IMR-90 (cell line): ENCODE measurements around the gene ASIC2. TPM values are rescaled to one million over a fixed set of nuclear protein-coding genes. Genes with fewer than 3 reads are reported as not detected.

ENCODE experiments used
- ATAC-seq: fragments of 200-7000 bp; cut with Tn5 transposase; 2 replicates; pipeline ENCODE4 v1.9.1; 2020; ENCODE audit warnings: low read depth, mild to moderate bottlenecking, moderate library complexity
- BruUV-seq: library from RNA; stranded (reverse); fragments of 400-500 nt; replicated peaks from 2 replicates; lab custom pipeline; 2021; lab: Mats Ljungman, UMichigan
- CTCF ChIA-PET: fragments of 300-600 bp; formaldehyde crosslinking; extraction: SDS; loops from one replicate; lab custom pipeline; 2021; ENCODE audit warnings: antibody characterized with exemption; lab: Yijun Ruan, JAX
- POLR2A ChIA-PET: fragments of 300-600 bp; sonication (Branson Sonifier 250); formaldehyde crosslinking; loops from one replicate; lab custom pipeline; 2022; ENCODE audit warnings: antibody characterized with exemption; ENCODE audit not compliant: unreplicated experiment; lab: Charles Lee
- DNase-seq: peaks from one replicate; pipeline ENCODE4 v3.0.0; 2013
- H2AFZ ChIP-seq: replicated peaks from 2 replicates; pipeline ENCODE3; 2013; ENCODE audit warnings: low read length, mild to moderate bottlenecking; ENCODE audit not compliant: poor library complexity
- H2AK5ac ChIP-seq: 2 replicates; pipeline ENCODE4 v1.6.1; 2013; ENCODE audit warnings: low read depth, low read length, inconsistent platforms
- H2AK9ac ChIP-seq: replicated peaks from 2 replicates; pipeline ENCODE3; 2013; ENCODE audit warnings: mild to moderate bottlenecking, low read depth, low read length, moderate library complexity; ENCODE audit not compliant: poor library complexity
- H2BK120ac ChIP-seq: 2 replicates; pipeline ENCODE4 v1.6.1; 2013; ENCODE audit warnings: low read depth, low read length, inconsistent platforms
- H2BK15ac ChIP-seq: 3 replicates; pipeline ENCODE4 v1.6.1; 2013; ENCODE audit warnings: low read depth, low read length, inconsistent platforms
- H2BK20ac ChIP-seq: 2 replicates; pipeline ENCODE4 v1.6.1; 2013; ENCODE audit warnings: low read depth, mild to moderate bottlenecking, inconsistent platforms, low read length, moderate library complexity
- H2BK5ac ChIP-seq: 2 replicates; pipeline ENCODE4 v1.6.1; 2013; ENCODE audit warnings: mild to moderate bottlenecking, low read depth, low read length, inconsistent platforms; ENCODE audit not compliant: poor library complexity, severe bottlenecking
- H3K14ac ChIP-seq: replicated peaks from 2 replicates; pipeline ENCODE4 v1.6.1; 2013; ENCODE audit warnings: low read depth, low read length, inconsistent platforms
- H3K18ac ChIP-seq: 2 replicates; pipeline ENCODE4 v1.6.1; 2013; ENCODE audit warnings: low read depth, low read length, control low read depth
- H3K23ac ChIP-seq: 2 replicates; pipeline ENCODE4 v1.6.1; 2013; ENCODE audit warnings: low read depth, low read length, inconsistent platforms
- H3K27ac ChIP-seq: 2 replicates; pipeline ENCODE4 v1.5.1; 2013; ENCODE audit warnings: mild to moderate bottlenecking, control low read depth, low read length; ENCODE audit not compliant: insufficient read depth
- H3K27me3 ChIP-seq: 2 replicates; pipeline ENCODE4 v1.6.1; 2013; ENCODE audit warnings: low read length; ENCODE audit not compliant: control insufficient read depth, insufficient read depth
- H3K36me3 ChIP-seq: 2 replicates; pipeline ENCODE4 v1.6.1; 2013; ENCODE audit warnings: low read length, mixed read lengths; ENCODE audit not compliant: control insufficient read depth, insufficient read depth
- H3K4ac ChIP-seq: 2 replicates; pipeline ENCODE4 v1.6.1; 2013; ENCODE audit warnings: low read depth, low read length, inconsistent platforms
- H3K4me1 ChIP-seq: 2 replicates; pipeline ENCODE4 v1.6.1; 2013; ENCODE audit warnings: low read length, mixed read lengths; ENCODE audit not compliant: control insufficient read depth, insufficient read depth
- H3K4me2 ChIP-seq: 2 replicates; pipeline ENCODE4 v1.6.1; 2013; ENCODE audit warnings: low read depth, mild to moderate bottlenecking, control low read depth, low read length, moderate library complexity
- H3K4me3 ChIP-seq: 2 replicates; pipeline ENCODE4 v1.5.1; 2013; ENCODE audit warnings: low read depth, mild to moderate bottlenecking, control low read depth, low read length, moderate library complexity; ENCODE audit not compliant: insufficient read depth
- H3K56ac ChIP-seq: 2 replicates; pipeline ENCODE4 v1.6.1; 2013; ENCODE audit warnings: low read length, inconsistent platforms; ENCODE audit not compliant: insufficient read depth; ENCODE audit errors: extremely low read depth
- H3K79me1 ChIP-seq, 2 experiments: 2 replicates each; pipeline ENCODE4 v1.6.1; 2013; ENCODE audit warnings: low read length in 2 of 2, inconsistent platforms in 1 of 2, low read depth in 1 of 2
- H3K9ac ChIP-seq: 2 replicates; pipeline ENCODE4 v1.6.1; 2013; ENCODE audit warnings: low read depth, low read length, control low read depth
- H3K9me1 ChIP-seq: 2 replicates; pipeline ENCODE4 v1.6.1; 2013; ENCODE audit warnings: low read length, inconsistent platforms; ENCODE audit not compliant: insufficient read depth
- H3K9me3 ChIP-seq: 2 replicates; pipeline ENCODE4 v1.6.1; 2013; ENCODE audit warnings: low read length; ENCODE audit not compliant: control insufficient read depth, insufficient read depth
- H4K20me1 ChIP-seq: 2 replicates; pipeline ENCODE4 v1.6.1; 2013; ENCODE audit warnings: low read length, inconsistent platforms; ENCODE audit not compliant: insufficient read depth
- H4K5ac ChIP-seq: 2 replicates; pipeline ENCODE4 v1.6.1; 2013; ENCODE audit warnings: mild to moderate bottlenecking, low read depth, low read length, control low read depth
- H4K8ac ChIP-seq, 2 experiments: 2 replicates each; pipeline ENCODE4 v1.6.1; 2013; ENCODE audit warnings: low read depth in 2 of 2, low read length in 2 of 2, control low read depth in 1 of 2, inconsistent platforms in 1 of 2
- H4K91ac ChIP-seq: 2 replicates; pipeline ENCODE4 v1.6.1; 2013; ENCODE audit warnings: low read depth, low read length, inconsistent platforms; ENCODE audit not compliant: insufficient read depth
- BHLHE40 ChIP-seq: fragments of 150-350 bp; IDR thresholded peaks from 2 replicates; pipeline ENCODE4 v1.6.1; 2016; ENCODE audit warnings: mild to moderate bottlenecking, low read depth, low read length
- CEBPB ChIP-seq: IDR thresholded peaks from 2 replicates; pipeline ENCODE4 v1.6.1; 2012; ENCODE audit warnings: low read depth, low read length, improper control_type of control experiment
- CHD1 ChIP-seq: IDR thresholded peaks from 2 replicates; pipeline ENCODE4 v1.6.1; 2012; ENCODE audit warnings: low read depth, low read length, improper control_type of control experiment
- FOS ChIP-seq: fragments of 150-350 bp; IDR thresholded peaks from 2 replicates; pipeline ENCODE4 v1.6.1; 2016; ENCODE audit warnings: low read depth, low read length
- MAZ ChIP-seq: IDR thresholded peaks from 2 replicates; pipeline ENCODE4 v1.6.1; 2012; ENCODE audit warnings: low read depth, mild to moderate bottlenecking, low read length, improper control_type of control experiment, moderate library complexity, borderline replicate concordance
- MXI1 ChIP-seq: IDR thresholded peaks from 2 replicates; pipeline ENCODE4 v1.6.1; 2012; ENCODE audit warnings: low read depth, mild to moderate bottlenecking, low read length, moderate library complexity, borderline replicate concordance
- NFE2L2 ChIP-seq: fragments of 150-350 bp; IDR thresholded peaks from 2 replicates; pipeline ENCODE4 v1.6.1; 2016; ENCODE audit warnings: low read depth, mild to moderate bottlenecking, low read length
- POLR2A ChIP-seq: IDR thresholded peaks from 2 replicates; pipeline ENCODE4 v1.6.1; 2012; ENCODE audit warnings: mild to moderate bottlenecking, low read depth, low read length
- RAD21 ChIP-seq: IDR thresholded peaks from 2 replicates; pipeline ENCODE4 v1.6.1; 2012; ENCODE audit warnings: low read length, improper control_type of control experiment
- RCOR1 ChIP-seq: IDR thresholded peaks from 2 replicates; pipeline ENCODE4 v1.6.1; 2012; ENCODE audit warnings: mild to moderate bottlenecking, low read length, improper control_type of control experiment; ENCODE audit not compliant: insufficient replicate concordance
- SMC3 ChIP-seq: fragments of 150-350 bp; IDR thresholded peaks from 2 replicates; pipeline ENCODE4 v1.6.1; 2016; ENCODE audit warnings: low read depth, mild to moderate bottlenecking, antibody characterized with exemption, low read length, moderate library complexity
- WGBS, 2 experiments: methylation state at CpG; one replicate each; pipeline versions ENCODE4 v1.1.5 to v1.1.7; 2013; ENCODE audit warnings: missing lambda C conversion rate in 2 of 2; ENCODE audit not compliant: insufficient read length in 1 of 2; ENCODE audit errors: extremely low coverage in 2 of 2; 5-methylcytosine and 5-hydroxymethylcytosine counted together
- dilution Hi-C: fragments of 300-500 bp; cut with HindIII; formaldehyde crosslinking; loops from one replicate; pipeline ENCODE4 v1.14.3; 2018; ENCODE audit warnings: low sequenced_read_pairs; ENCODE audit not compliant: unreplicated experiment
- in situ Hi-C: fragments of 300-500 bp; cut with MboI; formaldehyde crosslinking; loops from 3 replicates; pipeline ENCODE4 v1.14.3; 2019; ENCODE audit warnings: low sequenced_read_pairs, inconsistent platforms, mixed read lengths
- intact Hi-C: fragments of 100-400 bp; cut with micrococcal nuclease; formaldehyde crosslinking; loops from 2 replicates; pipeline ENCODE4 v1.10.0; 2022
- polyA plus RNA-seq, 3 experiments: library from polyadenylated mRNA; depleted of rRNA; stranded (reverse); fragments of >200 nt; gene quantifications; 2 replicates each; pipeline ENCODE4 v1.2.3, GENCODE V29; 2012; ENCODE audit warnings: low replicate concordance in 1 of 3
- total RNA-seq: library from RNA; depleted of rRNA; stranded (reverse); fragments of >200 nt; gene quantifications from 2 replicates; pipeline ENCODE4 v1.2.3, GENCODE V29; 2012
- TF ChIP-seq, protein P1 (sequence below): conservative IDR thresholded peaks from 2 replicates; pipeline ENCODE4 v1.5.1; 2012; ENCODE audit warnings: mild to moderate bottlenecking, low read depth, low read length, improper control_type of control experiment
- TF ChIP-seq, protein P2 (sequence below): fragments of 150-350 bp; IDR thresholded peaks from 2 replicates; pipeline ENCODE4 v1.6.1; 2017; ENCODE audit warnings: mild to moderate bottlenecking, antibody characterized with exemption, low read length, low read depth
- TF ChIP-seq, protein P3 (sequence below): fragments of 150-350 bp; IDR thresholded peaks from 2 replicates; pipeline ENCODE4 v1.6.1; 2016; ENCODE audit warnings: low read depth, mild to moderate bottlenecking, low read length, moderate library complexity, borderline replicate concordance

ASIC2 gene
- total and polyA plus RNA-seq, 2 of the 4 experiments (the other 2 are of a cell fraction) = under 0.01 to 0.15 TPM

DNA sequence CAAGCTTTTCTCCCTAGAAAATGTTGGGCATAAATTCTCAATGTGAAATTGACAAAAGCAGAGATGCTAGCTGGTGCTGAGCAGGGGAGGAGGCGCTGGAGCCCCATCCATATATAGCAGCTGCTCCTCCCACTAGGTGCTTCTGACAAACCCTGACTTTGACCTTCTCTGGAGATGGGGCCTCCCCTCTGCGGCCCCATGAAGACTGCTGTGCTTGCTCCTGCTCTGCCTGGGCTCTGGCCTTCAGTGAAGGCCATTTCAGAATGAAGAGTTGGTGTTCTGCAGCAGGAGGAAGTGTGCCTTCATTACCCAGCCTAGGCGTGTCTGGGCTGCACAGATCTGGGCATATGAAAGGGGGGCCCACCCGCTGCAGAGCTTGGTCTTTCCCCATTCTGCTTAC lies 29.7 kb downstream of the ASIC2 start:
- H2BK20ac ChIP-seq = no peak overlapping the region
- no peak overlapping the region for H3K4me2 ChIP-seq
- H3K4me3 ChIP-seq = no peak overlapping the region
- H3K36me3 ChIP-seq = no peaks in the 10 kb centered on the region
- H3K79me1 ChIP-seq = no peaks in the 10 kb centered on the region
- in situ Hi-C loops (loop anchor here (10.0 kb wide), 1 partner anchor 61 kb away; no protein-coding TSS in a partner anchor), dilution Hi-C loops (no loop called here), intact Hi-C loops (no loop called here)
- peaks cover 13% of the 10 kb centered on the region for H3K9me1 ChIP-seq
- peaks cover 14% of the 10 kb centered on the region for H3K4me1 ChIP-seq
- TF ChIP-seq, protein P1, sequence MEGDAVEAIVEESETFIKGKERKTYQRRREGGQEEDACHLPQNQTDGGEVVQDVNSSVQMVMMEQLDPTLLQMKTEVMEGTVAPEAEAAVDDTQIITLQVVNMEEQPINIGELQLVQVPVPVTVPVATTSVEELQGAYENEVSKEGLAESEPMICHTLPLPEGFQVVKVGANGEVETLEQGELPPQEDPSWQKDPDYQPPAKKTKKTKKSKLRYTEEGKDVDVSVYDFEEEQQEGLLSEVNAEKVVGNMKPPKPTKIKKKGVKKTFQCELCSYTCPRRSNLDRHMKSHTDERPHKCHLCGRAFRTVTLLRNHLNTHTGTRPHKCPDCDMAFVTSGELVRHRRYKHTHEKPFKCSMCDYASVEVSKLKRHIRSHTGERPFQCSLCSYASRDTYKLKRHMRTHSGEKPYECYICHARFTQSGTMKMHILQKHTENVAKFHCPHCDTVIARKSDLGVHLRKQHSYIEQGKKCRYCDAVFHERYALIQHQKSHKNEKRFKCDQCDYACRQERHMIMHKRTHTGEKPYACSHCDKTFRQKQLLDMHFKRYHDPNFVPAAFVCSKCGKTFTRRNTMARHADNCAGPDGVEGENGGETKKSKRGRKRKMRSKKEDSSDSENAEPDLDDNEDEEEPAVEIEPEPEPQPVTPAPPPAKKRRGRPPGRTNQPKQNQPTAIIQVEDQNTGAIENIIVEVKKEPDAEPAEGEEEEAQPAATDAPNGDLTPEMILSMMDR = no peak
- no peak for TF ChIP-seq NFE2L2
- TF ChIP-seq, protein P2, sequence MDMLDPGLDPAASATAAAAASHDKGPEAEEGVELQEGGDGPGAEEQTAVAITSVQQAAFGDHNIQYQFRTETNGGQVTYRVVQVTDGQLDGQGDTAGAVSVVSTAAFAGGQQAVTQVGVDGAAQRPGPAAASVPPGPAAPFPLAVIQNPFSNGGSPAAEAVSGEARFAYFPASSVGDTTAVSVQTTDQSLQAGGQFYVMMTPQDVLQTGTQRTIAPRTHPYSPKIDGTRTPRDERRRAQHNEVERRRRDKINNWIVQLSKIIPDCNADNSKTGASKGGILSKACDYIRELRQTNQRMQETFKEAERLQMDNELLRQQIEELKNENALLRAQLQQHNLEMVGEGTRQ = no peak
- no peak for TF ChIP-seq SMC3
- no peak for TF ChIP-seq POLR2A
- TF ChIP-seq MAZ = no peak
- no peak for TF ChIP-seq RAD21
- TF ChIP-seq FOS = no peak
- TF ChIP-seq CHD1 = no peak
- no peak for TF ChIP-seq BHLHE40
- TF ChIP-seq RCOR1 = no peak
- TF ChIP-seq MXI1 = no peak
- no peak for TF ChIP-seq CEBPB
- TF ChIP-seq, protein P3, sequence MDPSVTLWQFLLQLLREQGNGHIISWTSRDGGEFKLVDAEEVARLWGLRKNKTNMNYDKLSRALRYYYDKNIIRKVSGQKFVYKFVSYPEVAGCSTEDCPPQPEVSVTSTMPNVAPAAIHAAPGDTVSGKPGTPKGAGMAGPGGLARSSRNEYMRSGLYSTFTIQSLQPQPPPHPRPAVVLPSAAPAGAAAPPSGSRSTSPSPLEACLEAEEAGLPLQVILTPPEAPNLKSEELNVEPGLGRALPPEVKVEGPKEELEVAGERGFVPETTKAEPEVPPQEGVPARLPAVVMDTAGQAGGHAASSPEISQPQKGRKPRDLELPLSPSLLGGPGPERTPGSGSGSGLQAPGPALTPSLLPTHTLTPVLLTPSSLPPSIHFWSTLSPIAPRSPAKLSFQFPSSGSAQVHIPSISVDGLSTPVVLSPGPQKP = no peak
- no peak for ATAC-seq
- H4K8ac ChIP-seq = no peak overlapping the region
- H3K18ac ChIP-seq = no peak overlapping the region
- H4K5ac ChIP-seq = no peak overlapping the region
- no peaks in the 10 kb centered on the region for H3K9me3 ChIP-seq
- BruUV-seq = no TSS peak
- no peak overlapping the region for H3K23ac ChIP-seq
- H2BK120ac ChIP-seq = no peak overlapping the region
- ChIA-PET POLR2A (no interaction called here), CTCF (interaction anchor here (0.5 kb wide), 1 partner anchor 281 kb away, joined by 3 read pairs; no protein-coding TSS in a partner anchor)
- H3K9ac ChIP-seq = no peak overlapping the region
- peaks cover 1% of the 10 kb centered on the region; the same call in 1 of the 2 replicates for H3K27me3 ChIP-seq
- no peak for DNase-seq
- H3K56ac ChIP-seq = no peak overlapping the region
- no peak overlapping the region for H3K27ac ChIP-seq
- H3K14ac ChIP-seq = no peak overlapping the region
- no peak overlapping the region for H3K4ac ChIP-seq
- peak overlapping the region; percentile 34 for H2AK9ac ChIP-seq
- 0 out of 2 replicates have a peak overlapping the region, but pooled peaks have one; percentile 2 for H4K91ac ChIP-seq
- H2BK5ac ChIP-seq = no peak overlapping the region
- no CpG with 5 or more reads among the region's 4 CpGs for WGBS, 2 experiments
- H2AK5ac ChIP-seq = no peak overlapping the region; the same call in 1 of the 2 replicates
- H4K20me1 ChIP-seq = no peaks in the 10 kb centered on the region
- H2AFZ ChIP-seq = no peak overlapping the region
- no peak overlapping the region for H2BK15ac ChIP-seq
